ENCODE results near the gene RAP1GAP2.

RAP1GAP2 gene

GRCh38 chr17:2949469-2950044, 153.3 kb downstream of the RAP1GAP2 start:
- no peaks in the 10 kb centered on the region for H3K36me3 ChIP-seq (ENCODE audit: control insufficient read depth, insufficient read depth, low read length)
- H3K27me3 ChIP-seq (ENCODE audit: control insufficient read depth, insufficient read depth, low read length, poor library complexity, severe bottlenecking) = no peaks in the 10 kb centered on the region
- H3K4me1 ChIP-seq (ENCODE audit: control insufficient read depth, insufficient read depth, low read length) = no peaks in the 10 kb centered on the region
- H3K4me3 ChIP-seq (ENCODE audit: insufficient read depth, low read depth, low read length) = no peak overlapping the region
- H3K27ac ChIP-seq (ENCODE audit: insufficient read depth, low read depth, low read length, poor library complexity, severe bottlenecking) = no peak overlapping the region
- no peaks in the 10 kb centered on the region for H3K9me3 ChIP-seq (ENCODE audit: control insufficient read depth, low read length)
- 93 to 94% methylated on average over 7 of the region's 7 CpGs for WGBS, 2 experiments

GRCh38 chr17:2950846-2951245, 154.6 kb downstream of the RAP1GAP2 start:
- Histone ChIP-seq H3K4me3 (ENCODE audit: insufficient read depth, low read depth, low read length) (no peak overlapping the region), H3K36me3 (ENCODE audit: control insufficient read depth, insufficient read depth, low read length) (no peaks in the 10 kb centered on the region), H3K9me3 (ENCODE audit: control insufficient read depth, low read length) (no peaks in the 10 kb centered on the region), H3K27me3 (ENCODE audit: control insufficient read depth, insufficient read depth, low read length, poor library complexity, severe bottlenecking) (no peaks in the 10 kb centered on the region), H3K27ac (ENCODE audit: insufficient read depth, low read depth, low read length, poor library complexity, severe bottlenecking) (no peak overlapping the region), H3K4me1 (ENCODE audit: control insufficient read depth, insufficient read depth, low read length) (no peaks in the 10 kb centered on the region)
- 89% methylated on average over 10 of the region's 10 CpGs for WGBS, 2 experiments

GRCh38 chr17:2952174-2952845, 156.1 kb downstream of the RAP1GAP2 start:
- no peak overlapping the region for H3K27ac ChIP-seq (ENCODE audit: insufficient read depth, low read depth, low read length, poor library complexity, severe bottlenecking)
- H3K27me3 ChIP-seq (ENCODE audit: control insufficient read depth, insufficient read depth, low read length, poor library complexity, severe bottlenecking) = no peaks in the 10 kb centered on the region
- H3K4me3 ChIP-seq (ENCODE audit: insufficient read depth, low read depth, low read length) = no peak overlapping the region
- 92 to 93% methylated on average over 8 of the region's 8 CpGs for WGBS, 2 experiments
- no peaks in the 10 kb centered on the region for H3K36me3 ChIP-seq (ENCODE audit: control insufficient read depth, insufficient read depth, low read length)
- H3K4me1 ChIP-seq (ENCODE audit: control insufficient read depth, insufficient read depth, low read length) = peaks cover 3% of the 10 kb centered on the region
- H3K9me3 ChIP-seq (ENCODE audit: control insufficient read depth, low read length) = no peaks in the 10 kb centered on the region

- H3K4me3 ChIP-seq (ENCODE audit: insufficient read depth, low read depth, low read length) = no peak overlapping the region
- peaks cover 13% of the 10 kb centered on the region for H3K27me3 ChIP-seq (ENCODE audit: control insufficient read depth, insufficient read depth, low read length, poor library complexity, severe bottlenecking)
- H3K4me1 ChIP-seq (ENCODE audit: control insufficient read depth, insufficient read depth, low read length) = peaks cover 5% of the 10 kb centered on the region
- H3K9me3 ChIP-seq (ENCODE audit: control insufficient read depth, low read length) = no peaks in the 10 kb centered on the region
- no peaks in the 10 kb centered on the region for H3K36me3 ChIP-seq (ENCODE audit: control insufficient read depth, insufficient read depth, low read length)
- H3K27ac ChIP-seq (ENCODE audit: insufficient read depth, low read depth, low read length, poor library complexity, severe bottlenecking) = no peak overlapping the region
- WGBS, 2 experiments = 86 to 90% methylated on average over 8 of the region's 8 CpGs
Measured at GRCh38 chr17:2954898-2955445, 158.7 kb downstream of the RAP1GAP2 start.

GRCh38 chr17:2955931-2956582, 159.8 kb downstream of the RAP1GAP2 start:
- H3K27ac ChIP-seq (ENCODE audit: insufficient read depth, low read depth, low read length, poor library complexity, severe bottlenecking) = no peak overlapping the region
- H3K4me3 ChIP-seq (ENCODE audit: insufficient read depth, low read depth, low read length) = no peak overlapping the region
- peaks cover 11% of the 10 kb centered on the region for H3K4me1 ChIP-seq (ENCODE audit: control insufficient read depth, insufficient read depth, low read length)
- no peaks in the 10 kb centered on the region for H3K9me3 ChIP-seq (ENCODE audit: control insufficient read depth, low read length)
- no peaks in the 10 kb centered on the region for H3K36me3 ChIP-seq (ENCODE audit: control insufficient read depth, insufficient read depth, low read length)
- WGBS, 2 experiments = 90 to 91% methylated on average over 17 of the region's 17 CpGs
- H3K27me3 ChIP-seq (ENCODE audit: control insufficient read depth, insufficient read depth, low read length, poor library complexity, severe bottlenecking) = peaks cover 13% of the 10 kb centered on the region

- H3K4me3 ChIP-seq (ENCODE audit: insufficient read depth, low read depth, low read length) = no peak overlapping the region
- H3K4me1 ChIP-seq (ENCODE audit: control insufficient read depth, insufficient read depth, low read length) = peaks cover 11% of the 10 kb centered on the region
- 46 to 52% methylated on average over 12 of the region's 12 CpGs for WGBS, 2 experiments
- H3K36me3 ChIP-seq (ENCODE audit: control insufficient read depth, insufficient read depth, low read length) = no peaks in the 10 kb centered on the region
- peaks cover 13% of the 10 kb centered on the region for H3K27me3 ChIP-seq (ENCODE audit: control insufficient read depth, insufficient read depth, low read length, poor library complexity, severe bottlenecking)
- no peaks in the 10 kb centered on the region for H3K9me3 ChIP-seq (ENCODE audit: control insufficient read depth, low read length)
- no peak overlapping the region for H3K27ac ChIP-seq (ENCODE audit: insufficient read depth, low read depth, low read length, poor library complexity, severe bottlenecking)
Measured at GRCh38 chr17:2957631-2958286, 161.5 kb downstream of the RAP1GAP2 start.

- peaks cover 11% of the 10 kb centered on the region for H3K4me1 ChIP-seq (ENCODE audit: control insufficient read depth, insufficient read depth, low read length)
- 84 to 85% methylated on average over 10 of the region's 10 CpGs for WGBS, 2 experiments
- H3K27ac ChIP-seq (ENCODE audit: insufficient read depth, low read depth, low read length, poor library complexity, severe bottlenecking) = no peak overlapping the region
Measured at GRCh38 chr17:2958706-2959222, 162.5 kb downstream of the RAP1GAP2 start.

GRCh38 chr17:2959371-2960130, 163.3 kb downstream of the RAP1GAP2 start:
- Histone ChIP-seq H3K36me3 (ENCODE audit: control insufficient read depth, insufficient read depth, low read length) (no peaks in the 10 kb centered on the region), H3K27ac (ENCODE audit: insufficient read depth, low read depth, low read length, poor library complexity, severe bottlenecking) (no peak overlapping the region), H3K4me1 (ENCODE audit: control insufficient read depth, insufficient read depth, low read length) (peaks cover 11% of the 10 kb centered on the region), H3K27me3 (ENCODE audit: control insufficient read depth, insufficient read depth, low read length, poor library complexity, severe bottlenecking) (peaks cover 13% of the 10 kb centered on the region), H3K9me3 (ENCODE audit: control insufficient read depth, low read length) (no peaks in the 10 kb centered on the region), H3K4me3 (ENCODE audit: insufficient read depth, low read depth, low read length) (no peak overlapping the region)
- 91 to 92% methylated on average over 19 of the region's 19 CpGs for WGBS, 2 experiments

More at GRCh38 chr17:2958706-2959222, 162.5 kb downstream of the RAP1GAP2 start:
- Histone ChIP-seq H3K27me3 (ENCODE audit: control insufficient read depth, insufficient read depth, low read length, poor library complexity, severe bottlenecking) (peaks cover 13% of the 10 kb centered on the region), H3K36me3 (ENCODE audit: control insufficient read depth, insufficient read depth, low read length) (no peaks in the 10 kb centered on the region), H3K4me3 (ENCODE audit: insufficient read depth, low read depth, low read length) (no peak overlapping the region), H3K9me3 (ENCODE audit: control insufficient read depth, low read length) (no peaks in the 10 kb centered on the region)

GRCh38 chr17:2961446-2961845, 165.2 kb downstream of the RAP1GAP2 start:
- WGBS, 2 experiments = 93 to 97% methylated on average over 8 of the region's 8 CpGs
- no peak overlapping the region for H3K27ac ChIP-seq (ENCODE audit: insufficient read depth, low read depth, low read length, poor library complexity, severe bottlenecking)
- no peaks in the 10 kb centered on the region for H3K36me3 ChIP-seq (ENCODE audit: control insufficient read depth, insufficient read depth, low read length)
- H3K27me3 ChIP-seq (ENCODE audit: control insufficient read depth, insufficient read depth, low read length, poor library complexity, severe bottlenecking) = peaks cover 13% of the 10 kb centered on the region
- H3K9me3 ChIP-seq (ENCODE audit: control insufficient read depth, low read length) = no peaks in the 10 kb centered on the region
- H3K4me1 ChIP-seq (ENCODE audit: control insufficient read depth, insufficient read depth, low read length) = peaks cover 11% of the 10 kb centered on the region
- no peak overlapping the region for H3K4me3 ChIP-seq (ENCODE audit: insufficient read depth, low read depth, low read length)

All from ectodermal cell (in vitro differentiated cells).